Osteoblast (primary cell): ENCODE results near the gene DUSP12. TPM values are rescaled to one million over a fixed set of nuclear protein-coding genes. Genes with fewer than 3 reads are reported as not detected.
"Not testable (repeated sequence)": the region's sequence is repeated elsewhere in the genome, so short reads cannot be mapped to it uniquely, and the experiment has no call there.

Source experiments
- DNase-seq: peaks from one replicate; pipeline ENCODE4 v3.0.0; 2011; ENCODE audit warnings: low spot score, mixed read lengths; ENCODE audit not compliant: insufficient read length; ENCODE audit errors: missing footprints
- H2AFZ ChIP-seq: 2 replicates; pipeline ENCODE4 v1.6.0; 2011; ENCODE audit warnings: mild to moderate bottlenecking, low read length
- H3K27ac ChIP-seq: 2 replicates; pipeline ENCODE4 v1.5.1; 2011; ENCODE audit warnings: mild to moderate bottlenecking, low read depth, low read length, moderate library complexity
- H3K27me3 ChIP-seq: 2 replicates; pipeline ENCODE4 v1.6.0; 2012; ENCODE audit warnings: mild to moderate bottlenecking, control low read depth, inconsistent platforms, low read length, moderate library complexity; ENCODE audit not compliant: insufficient read depth
- H3K36me3 ChIP-seq: 2 replicates; pipeline ENCODE4 v1.5.1; 2011; ENCODE audit warnings: mild to moderate bottlenecking, low read length, control low read depth, moderate library complexity; ENCODE audit not compliant: insufficient read depth
- H3K4me1 ChIP-seq: 2 replicates; pipeline ENCODE4 v1.5.1; 2011; ENCODE audit warnings: mild to moderate bottlenecking, low read length, control low read depth, moderate library complexity; ENCODE audit not compliant: insufficient read depth
- H3K4me2 ChIP-seq: 2 replicates; pipeline ENCODE4 v1.6.0; 2011; ENCODE audit warnings: mild to moderate bottlenecking, low read length; ENCODE audit not compliant: insufficient read depth
- H3K4me3 ChIP-seq: fragments of 200-600 bp; sonication (generic); 3 replicates; pipeline ENCODE4 v1.5.1; 2012; ENCODE audit warnings: mild to moderate bottlenecking, low read length, inconsistent platforms; ENCODE audit not compliant: insufficient read depth
- H3K79me2 ChIP-seq: 2 replicates; pipeline ENCODE4 v1.6.0; 2012; ENCODE audit warnings: mild to moderate bottlenecking, low read length, control low read depth, inconsistent platforms; ENCODE audit not compliant: insufficient read depth
- H3K9me3 ChIP-seq: 2 replicates; pipeline ENCODE4 v1.5.1; 2011; ENCODE audit warnings: low read depth, low read length, control low read depth
- H4K20me1 ChIP-seq: 2 replicates; pipeline ENCODE4 v1.6.0; 2012; ENCODE audit warnings: mild to moderate bottlenecking, low read length, control low read depth; ENCODE audit not compliant: insufficient read depth
- total RNA-seq: library from RNA; depleted of rRNA; stranded (reverse); fragments of >200 nt; gene quantifications from 2 replicates; pipeline ENCODE4 v1.2.3, GENCODE V29; 2012
- TF ChIP-seq, protein P1 (sequence below): IDR thresholded peaks from 2 replicates; pipeline ENCODE4 v1.5.1; 2011; ENCODE audit warnings: mild to moderate bottlenecking, low read depth, low read length, moderate library complexity; ENCODE audit errors: extremely low read depth

DUSP12 gene
- total RNA-seq, 1 donor: 20.6 TPM

DNA sequence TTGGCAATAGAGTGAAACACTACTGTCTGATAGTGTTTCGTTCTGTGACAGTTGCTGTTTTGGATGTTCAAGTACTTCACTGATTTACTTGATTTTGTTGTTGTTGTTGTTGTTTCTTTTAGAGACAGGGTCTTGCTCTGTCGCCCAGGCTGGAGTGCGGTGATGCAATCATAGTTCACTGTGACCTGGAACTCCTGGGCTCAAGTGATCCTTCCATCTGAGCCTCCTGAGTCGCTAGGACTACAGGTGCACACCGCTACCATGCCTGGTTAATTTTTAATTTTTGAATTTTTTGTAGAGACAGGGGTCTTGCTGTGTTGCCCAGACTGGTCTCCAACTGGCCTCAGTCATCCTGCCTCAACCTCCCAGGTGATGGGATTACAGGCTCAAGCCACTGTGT lies 18.9 kb downstream of the DUSP12 start:
- TF ChIP-seq, protein P1, sequence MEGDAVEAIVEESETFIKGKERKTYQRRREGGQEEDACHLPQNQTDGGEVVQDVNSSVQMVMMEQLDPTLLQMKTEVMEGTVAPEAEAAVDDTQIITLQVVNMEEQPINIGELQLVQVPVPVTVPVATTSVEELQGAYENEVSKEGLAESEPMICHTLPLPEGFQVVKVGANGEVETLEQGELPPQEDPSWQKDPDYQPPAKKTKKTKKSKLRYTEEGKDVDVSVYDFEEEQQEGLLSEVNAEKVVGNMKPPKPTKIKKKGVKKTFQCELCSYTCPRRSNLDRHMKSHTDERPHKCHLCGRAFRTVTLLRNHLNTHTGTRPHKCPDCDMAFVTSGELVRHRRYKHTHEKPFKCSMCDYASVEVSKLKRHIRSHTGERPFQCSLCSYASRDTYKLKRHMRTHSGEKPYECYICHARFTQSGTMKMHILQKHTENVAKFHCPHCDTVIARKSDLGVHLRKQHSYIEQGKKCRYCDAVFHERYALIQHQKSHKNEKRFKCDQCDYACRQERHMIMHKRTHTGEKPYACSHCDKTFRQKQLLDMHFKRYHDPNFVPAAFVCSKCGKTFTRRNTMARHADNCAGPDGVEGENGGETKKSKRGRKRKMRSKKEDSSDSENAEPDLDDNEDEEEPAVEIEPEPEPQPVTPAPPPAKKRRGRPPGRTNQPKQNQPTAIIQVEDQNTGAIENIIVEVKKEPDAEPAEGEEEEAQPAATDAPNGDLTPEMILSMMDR: no peak
- peaks cover 8% of the 10 kb centered on the region for H3K4me1 ChIP-seq
- no peak overlapping the region for H3K4me3 ChIP-seq
- H2AFZ ChIP-seq: no peak overlapping the region
- H3K27me3 ChIP-seq: no peaks in the 10 kb centered on the region
- no peak overlapping the region for H3K27ac ChIP-seq
- no peaks in the 10 kb centered on the region for H3K36me3 ChIP-seq
- H3K79me2 ChIP-seq: peaks cover 67% of the 10 kb centered on the region
- no peaks in the 10 kb centered on the region for H3K9me3 ChIP-seq
- H3K4me2 ChIP-seq: no peak overlapping the region
- peaks cover 6% of the 10 kb centered on the region for H4K20me1 ChIP-seq
- DNase-seq: no peak

DNA sequence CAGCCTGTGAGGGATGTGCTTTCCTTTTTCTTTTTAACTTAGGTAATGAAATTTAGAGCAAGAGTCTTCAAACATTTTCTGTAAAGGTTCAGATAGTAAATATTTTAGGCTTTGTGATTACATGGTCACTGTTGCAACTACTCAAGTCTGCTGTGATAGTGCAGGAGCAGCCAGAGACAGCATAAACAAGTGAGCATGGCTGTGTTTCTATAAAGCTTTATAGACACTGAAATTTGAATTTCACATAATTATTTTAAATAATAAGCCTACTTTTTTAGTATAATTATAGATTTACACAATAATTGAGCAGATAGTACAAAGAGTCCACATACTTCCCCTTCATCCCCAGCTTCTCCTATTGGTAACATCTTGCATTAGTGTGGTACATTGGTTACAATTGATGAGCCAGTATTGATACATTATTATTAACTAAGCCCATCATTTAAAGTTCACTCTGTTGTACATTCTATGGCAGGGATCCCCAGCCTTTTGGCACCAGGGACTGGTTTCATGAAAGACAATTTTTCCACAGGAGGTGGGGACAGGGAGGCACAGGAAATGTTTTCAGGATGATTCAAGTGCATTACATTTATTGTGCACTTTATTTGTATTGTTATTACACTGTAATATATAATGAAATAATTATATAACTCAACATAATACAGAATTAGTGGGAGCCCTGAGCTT lies 19.5 kb downstream of the DUSP12 start:
- H3K4me2 ChIP-seq: no peak overlapping the region

DNA sequence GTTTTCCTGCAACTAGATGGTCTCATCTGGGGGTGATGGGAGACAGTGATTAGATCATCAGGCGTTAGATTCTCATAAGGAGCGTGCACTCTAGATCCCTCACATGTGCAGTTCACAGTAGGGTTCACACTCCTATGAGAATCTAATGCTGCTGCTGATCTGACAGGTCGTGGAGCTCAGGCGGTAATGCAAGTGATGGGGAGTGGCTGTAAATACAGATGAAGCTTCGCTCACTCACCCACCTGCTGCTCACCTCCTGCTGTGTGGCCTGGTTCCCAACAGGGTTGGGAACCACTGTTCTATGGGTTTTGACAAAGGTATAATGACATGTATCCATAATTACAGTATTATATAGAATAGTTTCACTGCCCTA lies 20.1 kb downstream of the DUSP12 start:
- not testable (repeated sequence) for H3K27me3 ChIP-seq, H3K4me2 ChIP-seq, H3K4me1 ChIP-seq, H2AFZ ChIP-seq, H3K4me3 ChIP-seq, H3K27ac ChIP-seq, H3K9me3 ChIP-seq, H4K20me1 ChIP-seq, H3K36me3 ChIP-seq, DNase-seq
- H3K79me2 ChIP-seq: peaks cover 76% of the 10 kb centered on the region

More for the DNA sequence above, 19.5 kb downstream of the DUSP12 start:
- no peaks in the 10 kb centered on the region for H3K9me3 ChIP-seq
- H3K79me2 ChIP-seq: peaks cover 73% of the 10 kb centered on the region
- H3K36me3 ChIP-seq: no peaks in the 10 kb centered on the region
- TF ChIP-seq, protein P1: no peak
- H3K4me1 ChIP-seq: peaks cover 8% of the 10 kb centered on the region
- H3K27ac ChIP-seq: no peak overlapping the region
- H3K27me3 ChIP-seq: no peaks in the 10 kb centered on the region
- H3K4me3 ChIP-seq: no peak overlapping the region
- no peak for DNase-seq
- H2AFZ ChIP-seq: no peak overlapping the region
- H4K20me1 ChIP-seq: peaks cover 6% of the 10 kb centered on the region

DNA sequence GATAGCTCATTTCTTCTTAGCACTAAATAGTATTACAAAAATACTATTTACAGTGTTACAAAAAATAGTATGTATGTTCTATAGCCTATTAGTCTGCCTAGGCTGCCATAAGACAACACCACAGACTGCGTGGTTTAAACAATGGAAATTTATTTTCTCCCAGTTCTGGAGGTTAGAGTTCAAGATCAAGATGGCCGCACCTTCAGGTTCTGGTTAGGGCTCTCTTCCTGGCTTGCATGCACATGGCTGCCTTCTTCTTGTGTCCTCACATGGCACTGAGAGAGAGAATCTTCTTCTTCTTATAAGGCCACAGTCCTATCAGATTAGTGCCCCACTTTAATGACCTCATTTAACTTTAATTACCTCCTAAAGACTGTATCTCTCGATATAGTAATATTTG lies 20.7 kb downstream of the DUSP12 start:
- Histone ChIP-seq H4K20me1 (peaks cover 6% of the 10 kb centered on the region), H3K4me3 (no peak overlapping the region), H2AFZ (no peak overlapping the region), H3K36me3 (no peaks in the 10 kb centered on the region), H3K4me2 (no peak overlapping the region), H3K4me1 (peaks cover 8% of the 10 kb centered on the region), H3K9me3 (no peaks in the 10 kb centered on the region), H3K27me3 (no peaks in the 10 kb centered on the region), H3K79me2 (peaks cover 82% of the 10 kb centered on the region), H3K27ac (no peak overlapping the region)
- TF ChIP-seq, protein P1: no peak
- DNase-seq: no peak
